ENCODE results near the gene RALB.

DNA sequence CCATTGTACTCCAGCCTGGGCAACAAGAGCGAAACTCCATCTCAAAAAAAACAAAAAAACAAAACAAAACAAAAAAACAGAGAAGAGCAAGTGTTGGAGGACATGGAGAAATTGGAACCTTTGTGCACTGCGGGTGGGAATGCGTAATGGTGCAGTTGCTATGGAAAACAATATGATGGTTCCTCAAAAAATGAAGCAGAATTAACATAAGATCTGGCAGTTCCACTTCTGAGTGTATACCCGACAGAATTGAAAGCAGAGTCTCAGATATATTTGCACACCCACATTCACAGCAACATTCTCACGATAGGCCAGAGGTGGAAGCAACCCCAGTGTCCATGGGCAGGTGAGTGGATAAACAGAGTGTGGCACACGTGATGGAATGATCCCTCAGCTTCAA lies 11.0 kb upstream of the RALB start:
- TF ChIP-seq, protein P1, sequence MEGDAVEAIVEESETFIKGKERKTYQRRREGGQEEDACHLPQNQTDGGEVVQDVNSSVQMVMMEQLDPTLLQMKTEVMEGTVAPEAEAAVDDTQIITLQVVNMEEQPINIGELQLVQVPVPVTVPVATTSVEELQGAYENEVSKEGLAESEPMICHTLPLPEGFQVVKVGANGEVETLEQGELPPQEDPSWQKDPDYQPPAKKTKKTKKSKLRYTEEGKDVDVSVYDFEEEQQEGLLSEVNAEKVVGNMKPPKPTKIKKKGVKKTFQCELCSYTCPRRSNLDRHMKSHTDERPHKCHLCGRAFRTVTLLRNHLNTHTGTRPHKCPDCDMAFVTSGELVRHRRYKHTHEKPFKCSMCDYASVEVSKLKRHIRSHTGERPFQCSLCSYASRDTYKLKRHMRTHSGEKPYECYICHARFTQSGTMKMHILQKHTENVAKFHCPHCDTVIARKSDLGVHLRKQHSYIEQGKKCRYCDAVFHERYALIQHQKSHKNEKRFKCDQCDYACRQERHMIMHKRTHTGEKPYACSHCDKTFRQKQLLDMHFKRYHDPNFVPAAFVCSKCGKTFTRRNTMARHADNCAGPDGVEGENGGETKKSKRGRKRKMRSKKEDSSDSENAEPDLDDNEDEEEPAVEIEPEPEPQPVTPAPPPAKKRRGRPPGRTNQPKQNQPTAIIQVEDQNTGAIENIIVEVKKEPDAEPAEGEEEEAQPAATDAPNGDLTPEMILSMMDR (IDR thresholded peaks at IDR 0.05), result no peak
- no peak for TF ChIP-seq POLR2A (IDR thresholded peaks at IDR 0.05)

All from lower leg skin (tissue), 3 donors.